CD8-positive, alpha-beta memory T cell (primary cell): Measurements from ENCODE around the gene DPP6. TPM values are rescaled to one million over a fixed set of nuclear protein-coding genes. Genes with fewer than 3 reads are reported as not detected.

Experiments
- CTCF ChIA-PET: fragments of 350-600 bp; sonication (Branson Sonifier 250); formaldehyde crosslinking; loops from one replicate; lab custom pipeline; 2021; ENCODE audit warnings: antibody characterized with exemption; lab: Charles Lee
- POLR2A ChIA-PET: fragments of 350-600 bp; sonication (Branson Sonifier 250); formaldehyde crosslinking; loops from one replicate; lab custom pipeline; 2021; ENCODE audit warnings: antibody characterized with exemption; lab: Charles Lee
- DNase-seq, 5 donors: peaks; one replicate each; pipeline versions ENCODE4 v3.0.0 to v3.0.0-alpha.2; 2020 to 2022; ENCODE audit warnings: mixed read lengths in 1 of 5
- H3K27ac ChIP-seq: one replicate; pipeline ENCODE4 v1.7.0; 2013; ENCODE audit warnings: low read depth, mild to moderate bottlenecking, low read length, moderate library complexity
- H3K27me3 ChIP-seq: 2 replicates; pipeline ENCODE4 v1.7.0; 2013; ENCODE audit warnings: low read length, mild to moderate bottlenecking; ENCODE audit not compliant: insufficient read depth, poor library complexity, severe bottlenecking
- H3K36me3 ChIP-seq: 2 replicates; pipeline ENCODE4 v1.7.0; 2013; ENCODE audit warnings: mild to moderate bottlenecking, low read length, moderate library complexity; ENCODE audit not compliant: insufficient read depth
- H3K4me1 ChIP-seq: 2 replicates; pipeline ENCODE4 v1.7.0; 2013; ENCODE audit warnings: mild to moderate bottlenecking, low read length, moderate library complexity; ENCODE audit not compliant: insufficient read depth
- H3K4me3 ChIP-seq: 2 replicates; pipeline ENCODE4 v1.7.0; 2013; ENCODE audit warnings: mild to moderate bottlenecking, low read length
- H3K9me3 ChIP-seq: 2 replicates; pipeline ENCODE4 v1.7.0; 2013; ENCODE audit warnings: mild to moderate bottlenecking, low read length
- H3K27ac Mint-ChIP-seq, 8 donors: one replicate each; pipeline ENCODE4 v1.8.0; 2020 to 2021; ENCODE audit warnings: mixed read lengths in 8 of 8, mild to moderate bottlenecking in 6 of 8, inconsistent platforms in 3 of 8, moderate library complexity in 3 of 8
- H3K27me3 Mint-ChIP-seq, 2 donors: one replicate each; pipeline ENCODE4 v1.8.0; 2020 to 2021; ENCODE audit warnings: mixed read lengths in 2 of 2, mild to moderate bottlenecking in 1 of 2, moderate library complexity in 1 of 2
- H3K36me3 Mint-ChIP-seq, 3 donors: one replicate each; pipeline ENCODE4 v1.8.0; 2020 to 2021; ENCODE audit warnings: mixed read lengths in 3 of 3, inconsistent platforms in 1 of 3, mild to moderate bottlenecking in 1 of 3
- H3K4me1 Mint-ChIP-seq, 3 donors: one replicate each; pipeline ENCODE4 v1.8.0; 2020 to 2021; ENCODE audit warnings: mixed read lengths in 3 of 3, inconsistent platforms in 1 of 3, mild to moderate bottlenecking in 1 of 3
- H3K4me3 Mint-ChIP-seq, 7 donors: one replicate each; pipeline ENCODE4 v1.8.0; 2020 to 2021; ENCODE audit warnings: mixed read lengths in 7 of 7, mild to moderate bottlenecking in 6 of 7, moderate library complexity in 4 of 7, inconsistent platforms in 2 of 7
- H3K9me3 Mint-ChIP-seq, 5 donors: one replicate each; pipeline ENCODE4 v1.8.0; 2020 to 2022; ENCODE audit warnings: mixed read lengths in 5 of 5, mild to moderate bottlenecking in 3 of 5, moderate library complexity in 2 of 5, inconsistent platforms in 1 of 5
- polyA plus RNA-seq: library from polyadenylated mRNA; unstranded; fragments of 300-500 nt; fragmentation: Illumina TruSeq; gene quantifications from one replicate; pipeline ENCODE4 v1.2.3, GENCODE V29; 2021
- total RNA-seq, 2 experiments: library from RNA; stranded (reverse); gene quantifications; one replicate each; pipeline ENCODE4 v1.2.3, GENCODE V29; 2021

Gene DPP6
- total and polyA plus RNA-seq, 3 experiments from 2014 or later, result not detected

- Mint-ChIP-seq H3K4me3 (no peak overlapping the region), H3K27me3 (no peaks in the 10 kb centered on the region), H3K9me3 (peaks cover 0 to 19% (median 2%) of the 10 kb centered on the region in 5 donors), H3K4me1 (no peaks in the 10 kb centered on the region), H3K36me3 (no peaks in the 10 kb centered on the region), H3K27ac (no peak overlapping the region)
- ChIA-PET POLR2A (no interaction called here), CTCF (no interaction called here)
- H3K27me3 ChIP-seq, result no peaks in the 10 kb centered on the region
- no peaks in the 10 kb centered on the region for H3K9me3 ChIP-seq
- no peaks in the 10 kb centered on the region for H3K36me3 ChIP-seq
- no peak overlapping the region for H3K27ac ChIP-seq
- no peak overlapping the region for H3K4me3 ChIP-seq
- no peaks in the 10 kb centered on the region for H3K4me1 ChIP-seq
- DNase-seq, result no peak
Measured at GRCh38 chr7:154409703-154410311, 357.6 kb downstream of the DPP6 start.

- no peaks in the 10 kb centered on the region for H3K4me1 Mint-ChIP-seq
- no peak overlapping the region for H3K27ac Mint-ChIP-seq
- H3K4me3 ChIP-seq, result no peak overlapping the region
- H3K36me3 Mint-ChIP-seq, result peaks cover 0 to 2% (median 0%) of the 10 kb centered on the region in 3 donors
- H3K27me3 ChIP-seq, result no peaks in the 10 kb centered on the region
- H3K9me3 ChIP-seq, result no peaks in the 10 kb centered on the region
- H3K4me3 Mint-ChIP-seq, result no peak overlapping the region
- CTCF ChIA-PET, result no interaction called here
- no peaks in the 10 kb centered on the region for H3K36me3 ChIP-seq
- H3K27ac ChIP-seq, result no peak overlapping the region
- H3K9me3 Mint-ChIP-seq, result peaks cover 0 to 17% (median 0%) of the 10 kb centered on the region in 5 donors
- no peaks in the 10 kb centered on the region for H3K27me3 Mint-ChIP-seq
- no peak for DNase-seq
- H3K4me1 ChIP-seq, result no peaks in the 10 kb centered on the region
- POLR2A ChIA-PET, result no interaction called here
Measured at GRCh38 chr7:154412105-154412504, 359.9 kb downstream of the DPP6 start.

GRCh38 chr7:154415709-154416399, 363.7 kb downstream of the DPP6 start:
- H3K36me3 ChIP-seq, result no peaks in the 10 kb centered on the region
- Mint-ChIP-seq H3K36me3 (peaks cover 0 to 2% (median 0%) of the 10 kb centered on the region in 3 donors), H3K27me3 (no peaks in the 10 kb centered on the region), H3K4me3 (no peak overlapping the region), H3K27ac (no peak overlapping the region), H3K9me3 (peaks cover 0 to 14% (median 4%) of the 10 kb centered on the region in 5 donors), H3K4me1 (no peaks in the 10 kb centered on the region)
- no peaks in the 10 kb centered on the region for H3K27me3 ChIP-seq
- no peaks in the 10 kb centered on the region for H3K4me1 ChIP-seq
- H3K27ac ChIP-seq, result no peak overlapping the region
- POLR2A ChIA-PET, result no interaction called here
- no peak for DNase-seq
- CTCF ChIA-PET, result interaction anchor here (1.3 kb wide), 1 partner anchor 10 kb away, joined by 5 read pairs; no protein-coding TSS in a partner anchor
- H3K9me3 ChIP-seq, result no peaks in the 10 kb centered on the region
- H3K4me3 ChIP-seq, result no peak overlapping the region

- Histone ChIP-seq H3K27ac (no peak overlapping the region), H3K4me3 (no peak overlapping the region), H3K36me3 (no peaks in the 10 kb centered on the region), H3K27me3 (no peaks in the 10 kb centered on the region), H3K9me3 (no peaks in the 10 kb centered on the region), H3K4me1 (no peaks in the 10 kb centered on the region)
- Mint-ChIP-seq H3K4me3 (no peak overlapping the region), H3K4me1 (no peaks in the 10 kb centered on the region), H3K36me3 (peaks cover 0 to 2% (median 0%) of the 10 kb centered on the region in 3 donors), H3K27ac (no peak overlapping the region), H3K27me3 (no peaks in the 10 kb centered on the region), H3K9me3 (peaks cover 0 to 6% (median 4%) of the 10 kb centered on the region in 5 donors)
- POLR2A ChIA-PET, result no interaction called here
- CTCF ChIA-PET, result interaction anchor here (0.5 kb wide), 1 partner anchor 10 kb away, joined by 3 read pairs; no protein-coding TSS in a partner anchor
- DNase-seq, result no peak
Measured at GRCh38 chr7:154416714-154417113, 364.5 kb downstream of the DPP6 start.

GRCh38 chr7:154419344-154419743, 367.1 kb downstream of the DPP6 start:
- H3K27ac ChIP-seq, result no peak overlapping the region
- H3K27me3 ChIP-seq, result no peaks in the 10 kb centered on the region
- Mint-ChIP-seq H3K27me3 (no peaks in the 10 kb centered on the region), H3K36me3 (peaks cover 0 to 2% (median 0%) of the 10 kb centered on the region in 3 donors), H3K4me1 (no peaks in the 10 kb centered on the region), H3K4me3 (no peak overlapping the region), H3K9me3 (peaks cover 1 to 6% (median 4%) of the 10 kb centered on the region in 5 donors), H3K27ac (no peak overlapping the region)
- no peak for DNase-seq
- no peaks in the 10 kb centered on the region for H3K36me3 ChIP-seq
- ChIA-PET POLR2A (no interaction called here), CTCF (no interaction called here)
- no peaks in the 10 kb centered on the region for H3K9me3 ChIP-seq
- no peak overlapping the region for H3K4me3 ChIP-seq
- H3K4me1 ChIP-seq, result no peaks in the 10 kb centered on the region

GRCh38 chr7:154423231-154423630, 371.0 kb downstream of the DPP6 start:
- ChIA-PET POLR2A (no interaction called here), CTCF (no interaction called here)
- H3K4me3 Mint-ChIP-seq, result no peak overlapping the region
- no peak for DNase-seq
- no peaks in the 10 kb centered on the region for H3K4me1 Mint-ChIP-seq
- H3K27me3 Mint-ChIP-seq, result no peaks in the 10 kb centered on the region
- no peaks in the 10 kb centered on the region for H3K36me3 ChIP-seq
- peaks cover 2 to 11% (median 4%) of the 10 kb centered on the region in 5 donors for H3K9me3 Mint-ChIP-seq
- no peak overlapping the region for H3K4me3 ChIP-seq
- no peaks in the 10 kb centered on the region for H3K9me3 ChIP-seq
- H3K27ac ChIP-seq, result no peak overlapping the region
- H3K36me3 Mint-ChIP-seq, result no peaks in the 10 kb centered on the region
- H3K27ac Mint-ChIP-seq, result no peak overlapping the region
- no peaks in the 10 kb centered on the region for H3K27me3 ChIP-seq
- no peaks in the 10 kb centered on the region for H3K4me1 ChIP-seq

- Mint-ChIP-seq H3K36me3 (no peaks in the 10 kb centered on the region), H3K27ac (no peak overlapping the region), H3K27me3 (no peaks in the 10 kb centered on the region), H3K4me1 (no peaks in the 10 kb centered on the region), H3K4me3 (no peak overlapping the region), H3K9me3 (peaks cover 0 to 15% (median 6%) of the 10 kb centered on the region in 5 donors)
- Histone ChIP-seq H3K36me3 (no peaks in the 10 kb centered on the region), H3K4me3 (no peak overlapping the region), H3K27me3 (no peaks in the 10 kb centered on the region), H3K9me3 (no peaks in the 10 kb centered on the region), H3K27ac (no peak overlapping the region), H3K4me1 (no peaks in the 10 kb centered on the region)
- CTCF ChIA-PET, result no interaction called here
- DNase-seq, result no peak
- POLR2A ChIA-PET, result no interaction called here
Measured at GRCh38 chr7:154424350-154424749, 372.2 kb downstream of the DPP6 start.

GRCh38 chr7:154425271-154425670, 373.1 kb downstream of the DPP6 start:
- POLR2A ChIA-PET, result no interaction called here
- H3K36me3 Mint-ChIP-seq, result no peaks in the 10 kb centered on the region
- CTCF ChIA-PET, result interaction anchor here (2.0 kb wide), 1 partner anchor 10 kb away, joined by 5 read pairs; no protein-coding TSS in a partner anchor
- Histone ChIP-seq H3K36me3 (no peaks in the 10 kb centered on the region), H3K27ac (no peak overlapping the region), H3K4me3 (no peak overlapping the region), H3K27me3 (no peaks in the 10 kb centered on the region), H3K9me3 (no peaks in the 10 kb centered on the region), H3K4me1 (no peaks in the 10 kb centered on the region)
- no peak overlapping the region for H3K27ac Mint-ChIP-seq
- H3K27me3 Mint-ChIP-seq, result no peaks in the 10 kb centered on the region
- H3K9me3 Mint-ChIP-seq, result peaks cover 0 to 15% (median 3%) of the 10 kb centered on the region in 5 donors
- H3K4me3 Mint-ChIP-seq, result no peak overlapping the region
- DNase-seq, result no peak
- no peaks in the 10 kb centered on the region for H3K4me1 Mint-ChIP-seq
